GM18526 (cell line): Measurements from ENCODE around the gene SNRPD3.

ENCODE experiments used
- POLR2A ChIP-seq: IDR thresholded peaks from 3 replicates; pipeline ENCODE4 v1.6.1; 2011; ENCODE audit not compliant: insufficient read length; ENCODE audit errors: extremely low read depth

SNRPD3 gene

DNA sequence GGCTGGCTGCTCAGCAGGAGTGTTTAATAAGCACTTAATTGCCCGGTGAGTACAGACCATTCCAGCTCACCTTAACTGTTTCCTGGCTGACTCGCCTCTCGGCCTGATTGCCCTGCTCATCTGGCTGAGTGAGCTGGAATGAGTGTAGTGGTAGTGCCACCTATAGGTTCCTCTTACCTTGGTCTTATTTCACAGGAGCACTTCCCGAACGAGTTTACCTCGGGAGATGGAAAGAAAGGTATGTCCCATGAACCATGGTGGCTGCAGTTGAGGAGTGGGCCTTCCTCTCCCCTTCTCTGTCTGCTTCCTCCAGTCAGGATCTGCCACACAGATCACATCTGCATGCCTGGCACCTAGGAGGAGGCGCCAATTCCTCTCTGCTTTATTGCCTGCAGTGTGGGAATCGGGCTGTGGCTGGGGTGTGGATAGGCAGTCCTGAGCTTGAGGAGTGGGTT, 34.0 kb upstream of the SNRPD3 start:
- TF ChIP-seq POLR2A = no peak

GRCh38 chr22:24523873-24524272, 31.9 kb upstream of the SNRPD3 start:
- no peak for TF ChIP-seq POLR2A

DNA sequence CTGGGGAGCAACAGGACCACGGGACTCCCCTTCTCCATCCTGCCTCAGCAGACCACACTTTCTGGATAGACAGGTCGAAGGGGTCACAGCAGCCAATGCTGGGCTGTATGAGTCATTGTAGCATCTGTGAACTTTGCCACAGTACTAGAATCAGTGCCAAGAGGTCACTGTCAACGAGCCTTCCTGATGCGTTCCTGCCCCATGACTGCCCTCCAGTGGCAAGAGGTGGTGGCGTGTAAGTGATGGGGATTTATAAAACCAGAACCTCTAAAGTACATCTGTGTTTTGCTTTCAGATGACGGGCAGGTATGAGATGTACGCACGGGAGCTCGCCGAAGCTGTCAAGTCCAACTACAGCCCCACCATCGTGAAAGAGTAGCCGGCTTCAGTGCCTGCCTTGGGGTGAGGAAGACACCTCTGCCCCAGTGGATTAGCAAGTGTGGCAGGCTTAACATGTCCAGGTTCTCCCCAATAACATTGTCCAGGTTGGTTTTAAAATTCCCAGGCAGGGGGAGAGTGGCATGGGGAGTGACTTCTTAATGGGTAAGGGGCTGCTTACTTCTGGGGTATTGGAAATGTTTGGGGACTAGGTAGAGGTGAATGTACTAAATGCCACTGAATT, 30.3 kb upstream of the SNRPD3 start:
- TF ChIP-seq POLR2A = no peak

- TF ChIP-seq POLR2A = no peak
Measured at GRCh38 chr22:24526191-24526590, 29.6 kb upstream of the SNRPD3 start.

GRCh38 chr22:24529898-24530297, 25.9 kb upstream of the SNRPD3 start:
- TF ChIP-seq POLR2A = no peak

DNA sequence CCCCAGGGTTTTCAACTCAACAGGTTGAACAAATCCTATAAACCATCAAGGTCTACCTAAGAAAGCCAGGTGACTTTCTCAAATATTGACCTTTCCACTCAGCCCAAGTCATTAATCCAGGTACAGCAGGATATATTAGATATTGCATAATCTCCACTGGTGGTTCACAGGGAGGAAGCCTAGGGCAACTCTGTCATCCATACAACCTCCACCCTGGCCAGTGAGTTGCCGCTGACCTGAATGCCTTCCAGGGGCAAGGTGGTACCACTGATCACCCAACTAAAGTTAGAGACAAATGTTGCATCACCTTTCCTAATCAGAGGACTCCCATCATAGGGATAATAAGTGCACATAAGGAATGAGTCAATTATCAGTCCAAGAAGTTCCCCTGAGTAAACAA, 23.7 kb upstream of the SNRPD3 start:
- no peak for TF ChIP-seq POLR2A

- TF ChIP-seq POLR2A = no peak
Measured at GRCh38 chr22:24535348-24535747, 20.5 kb upstream of the SNRPD3 start.

DNA sequence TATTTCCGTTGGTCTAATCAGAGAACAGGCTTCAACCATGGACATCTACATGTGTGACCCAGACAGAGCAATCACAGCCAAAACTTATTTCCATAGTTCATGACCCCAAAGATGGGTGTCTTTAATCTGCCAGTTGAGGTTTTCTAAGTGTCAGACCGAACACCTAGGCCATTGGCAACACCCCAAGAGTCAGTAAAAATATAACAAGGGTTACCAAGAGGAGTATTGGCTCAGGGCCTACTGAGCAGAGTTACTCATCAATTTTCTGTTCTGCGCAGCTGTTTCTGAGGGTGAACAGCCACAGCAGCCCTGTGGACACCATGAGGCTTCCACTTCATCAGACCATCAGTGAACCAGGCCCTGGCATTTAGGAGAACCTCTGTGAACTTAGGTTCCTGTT, 19.7 kb upstream of the SNRPD3 start:
- TF ChIP-seq POLR2A = no peak

GRCh38 chr22:24540470-24540869, 15.3 kb upstream of the SNRPD3 start:
- no peak for TF ChIP-seq POLR2A

DNA sequence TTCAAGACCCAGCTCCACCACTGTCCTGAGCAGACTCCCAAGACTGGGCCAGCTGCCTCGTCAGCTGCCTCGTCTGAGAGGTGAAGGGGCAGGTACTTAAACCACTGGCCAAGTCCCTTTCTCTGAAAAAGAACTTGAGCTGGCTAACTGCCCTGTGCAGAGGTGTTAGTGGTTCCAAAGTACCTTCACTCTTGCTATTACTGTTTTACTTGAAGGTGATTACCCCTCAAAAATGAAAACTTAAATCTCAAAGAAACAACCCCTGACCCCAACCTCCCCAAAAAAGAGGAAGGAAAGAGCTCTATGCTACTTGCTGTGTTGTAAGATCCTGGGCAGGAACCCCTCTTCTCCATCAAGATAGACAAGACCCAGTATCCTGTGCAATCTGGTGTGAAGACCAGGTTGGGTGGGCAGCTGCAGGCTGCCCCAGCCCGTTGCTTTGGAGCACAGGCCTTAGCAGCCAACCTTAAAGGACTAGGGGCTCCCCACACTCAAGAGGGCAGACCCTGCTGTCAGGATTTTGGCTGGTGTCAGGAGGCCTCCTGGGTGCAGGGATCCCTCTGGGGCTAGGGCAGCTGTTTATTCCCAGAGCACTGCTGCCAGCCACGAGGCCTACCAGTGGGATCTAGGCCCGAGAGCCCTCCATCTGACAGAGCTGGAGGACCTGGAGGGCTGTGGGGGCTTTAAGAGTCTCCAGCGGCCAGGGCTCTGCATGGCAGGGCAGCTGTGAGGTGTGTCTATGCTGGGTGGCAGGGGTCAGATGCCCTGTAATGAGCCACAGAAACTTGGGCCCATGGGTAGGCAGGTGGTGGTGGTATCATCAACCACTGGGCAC, 13.9 kb upstream of the SNRPD3 start:
- TF ChIP-seq POLR2A = no peak

DNA sequence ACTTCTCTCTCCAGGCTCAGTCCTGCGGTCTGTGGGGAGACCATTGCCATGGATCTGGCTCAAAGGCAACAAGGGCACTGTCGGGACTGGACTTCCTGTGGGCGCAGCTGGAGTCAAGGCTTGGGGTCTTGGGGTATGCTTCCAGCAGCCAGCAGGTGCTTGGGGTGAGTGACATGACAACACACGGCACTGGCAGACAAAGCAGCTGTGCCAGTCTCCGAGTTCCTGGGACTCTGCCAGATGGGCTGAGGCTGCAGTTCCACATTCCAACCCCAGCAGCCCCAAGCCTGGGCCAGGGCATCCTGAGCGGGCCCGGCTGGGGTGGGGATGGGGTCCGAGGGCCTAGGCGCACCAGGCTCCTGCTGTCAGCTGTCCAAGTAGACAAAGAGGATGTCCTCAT, 13.2 kb upstream of the SNRPD3 start:
- TF ChIP-seq POLR2A = no peak

- no peak for TF ChIP-seq POLR2A
Measured at GRCh38 chr22:24543185-24543601, 12.6 kb upstream of the SNRPD3 start.

DNA sequence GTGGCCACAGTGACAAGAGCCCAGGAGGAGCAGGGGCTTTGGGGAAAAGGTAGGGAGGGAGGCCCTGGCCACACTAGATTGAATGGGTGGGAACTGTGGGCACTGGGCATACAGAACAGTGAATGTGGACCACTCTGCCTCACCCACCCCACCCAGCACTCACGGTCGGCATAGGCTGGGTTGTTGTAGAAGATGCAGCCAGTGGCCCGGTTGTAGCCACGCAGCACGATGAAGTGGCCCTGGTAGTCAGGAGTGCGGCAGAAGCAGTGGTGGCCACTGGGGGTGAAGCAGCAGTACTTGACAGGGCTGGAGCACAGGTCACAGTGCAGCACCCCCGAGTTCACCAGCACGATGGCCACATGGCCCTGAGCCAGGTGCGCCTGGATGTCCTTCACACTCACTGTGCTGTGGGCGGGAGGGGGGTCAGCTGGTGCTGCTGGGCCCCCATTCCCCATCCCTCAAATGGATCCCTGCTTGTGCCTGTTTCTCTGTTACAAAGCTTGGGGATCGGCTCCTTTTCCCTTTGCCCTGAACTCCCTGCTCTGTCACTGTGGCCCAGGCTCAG, 12.0 kb upstream of the SNRPD3 start:
- no peak for TF ChIP-seq POLR2A

- TF ChIP-seq POLR2A = no peak
Measured at GRCh38 chr22:24548812-24549211, 7.0 kb upstream of the SNRPD3 start.

DNA sequence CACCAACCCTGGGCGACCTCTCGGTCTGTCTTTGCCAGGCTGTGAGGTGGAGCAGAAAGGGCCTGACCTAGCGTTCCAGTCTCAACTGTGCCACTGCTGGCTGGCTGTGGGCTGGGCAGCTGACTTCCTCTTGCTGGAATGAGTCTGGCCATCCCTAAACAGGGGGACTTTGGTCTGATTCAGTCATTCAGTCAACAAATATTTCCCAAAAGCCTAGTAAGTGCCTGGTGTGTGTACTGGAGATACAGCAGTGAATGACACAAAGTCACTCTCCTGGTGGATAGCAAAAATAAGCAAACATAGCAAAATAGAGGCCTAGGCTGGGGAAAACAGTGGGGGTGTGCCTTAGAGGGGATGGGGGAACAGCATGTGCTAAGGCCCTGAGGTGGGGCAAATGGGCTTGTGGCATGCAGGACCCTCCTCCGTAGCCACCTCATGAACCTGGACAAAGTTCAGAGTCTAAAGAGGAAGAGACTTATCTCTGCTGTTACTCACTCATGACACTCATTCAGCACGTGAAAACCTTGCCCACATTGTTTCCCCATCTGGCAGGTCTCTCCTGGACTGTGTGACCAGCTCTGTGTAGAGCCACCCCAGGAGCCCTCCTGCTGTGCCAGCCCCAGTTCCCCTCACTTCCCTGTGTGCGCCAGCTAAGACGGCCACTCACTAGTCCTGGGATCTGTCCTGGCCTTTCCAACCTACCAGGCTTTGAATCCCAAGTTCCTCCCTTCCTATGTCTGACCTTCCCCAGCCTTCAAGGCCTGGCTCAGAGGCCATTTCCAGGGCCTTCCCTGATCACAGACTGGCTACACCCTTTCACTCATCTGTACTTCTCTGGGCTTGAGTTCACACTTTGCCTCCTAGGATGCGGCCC, 5.5 kb upstream of the SNRPD3 start:
- TF ChIP-seq POLR2A = no peak
